ENCODE data around the gene IGFALS.

DNA sequence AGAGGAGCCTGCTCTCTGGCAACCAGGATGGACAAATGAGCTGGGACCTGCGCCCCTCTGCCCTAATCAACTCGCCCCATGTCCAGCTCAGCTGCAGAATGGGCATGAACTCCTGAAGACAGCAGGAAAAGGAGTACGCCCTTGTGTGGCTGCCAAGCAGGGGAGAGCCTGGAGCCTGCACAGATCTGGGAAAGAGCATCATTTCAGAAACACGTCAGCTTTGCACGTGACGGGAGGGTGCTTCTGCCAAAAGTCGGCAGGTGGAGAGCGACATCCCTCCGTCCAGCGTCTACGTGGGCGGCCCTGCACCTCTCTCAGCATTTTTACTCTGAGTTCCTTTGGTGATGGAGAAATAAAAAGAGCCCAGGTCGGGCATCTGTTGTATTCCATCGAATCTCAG is 40.7 kb downstream of the IGFALS start:
- no peak for TF ChIP-seq POLR2A (IDR thresholded peaks at IDR 0.05)
- TF ChIP-seq CTCF (IDR thresholded peaks at IDR 0.05), result no peak
- TF ChIP-seq EP300 (IDR thresholded peaks at IDR 0.05), result no peak
- no peak for TF ChIP-seq POLR2AphosphoS5 (IDR thresholded peaks at IDR 0.05)

Data from gastroesophageal sphincter (tissue), 3 donors.